Erythroblast (primary cell): Measurements from ENCODE around the gene QPCT.

Experiments used
- GATA1 ChIP-seq: IDR thresholded peaks from 2 replicates; pipeline ENCODE4 v1.6.1; 2011; ENCODE audit warnings: low read depth, mild to moderate bottlenecking, control low read depth, low read length, moderate library complexity
- POLR2A ChIP-seq: IDR thresholded peaks from 2 replicates; pipeline ENCODE4 v1.6.1; 2011; ENCODE audit warnings: mild to moderate bottlenecking, low read length

- TF ChIP-seq POLR2A (no peak), GATA1 (no peak)
Measured at GRCh38 chr2:37300578-37300977, 43.9 kb upstream of the QPCT start.
